Skeletal muscle cell (primary cell): ENCODE results near the gene ZAR1.
A peak's percentile ranks its signal among the peaks of the same experiment; 100 is the strongest.
"Not testable (repeated sequence)": the region's sequence is repeated elsewhere in the genome, so short reads cannot be mapped to it uniquely, and the experiment has no call there.

Source experiments
- DNase-seq: peaks from one replicate; pipeline ENCODE4 v3.0.0-alpha.2; 2010; ENCODE audit warnings: low read depth
- H3K4me3 ChIP-seq: 2 replicates; pipeline ENCODE4 v1.5.1; 2011; ENCODE audit warnings: low read depth, mild to moderate bottlenecking, control low read depth, low read length, moderate library complexity

Gene ZAR1, protein sequence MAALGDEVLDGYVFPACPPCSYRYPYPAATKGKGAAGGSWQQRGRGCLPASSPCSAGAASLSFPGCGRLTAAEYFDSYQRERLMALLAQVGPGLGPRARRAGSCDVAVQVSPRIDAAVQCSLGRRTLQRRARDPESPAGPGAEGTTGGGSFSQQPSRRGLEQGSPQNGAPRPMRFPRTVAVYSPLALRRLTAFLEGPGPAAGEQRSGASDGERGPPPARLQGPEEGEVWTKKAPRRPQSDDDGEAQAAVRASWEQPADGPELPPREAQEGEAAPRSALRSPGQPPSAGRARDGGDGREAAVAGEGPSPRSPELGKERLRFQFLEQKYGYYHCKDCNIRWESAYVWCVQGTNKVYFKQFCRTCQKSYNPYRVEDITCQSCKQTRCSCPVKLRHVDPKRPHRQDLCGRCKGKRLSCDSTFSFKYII

DNA sequence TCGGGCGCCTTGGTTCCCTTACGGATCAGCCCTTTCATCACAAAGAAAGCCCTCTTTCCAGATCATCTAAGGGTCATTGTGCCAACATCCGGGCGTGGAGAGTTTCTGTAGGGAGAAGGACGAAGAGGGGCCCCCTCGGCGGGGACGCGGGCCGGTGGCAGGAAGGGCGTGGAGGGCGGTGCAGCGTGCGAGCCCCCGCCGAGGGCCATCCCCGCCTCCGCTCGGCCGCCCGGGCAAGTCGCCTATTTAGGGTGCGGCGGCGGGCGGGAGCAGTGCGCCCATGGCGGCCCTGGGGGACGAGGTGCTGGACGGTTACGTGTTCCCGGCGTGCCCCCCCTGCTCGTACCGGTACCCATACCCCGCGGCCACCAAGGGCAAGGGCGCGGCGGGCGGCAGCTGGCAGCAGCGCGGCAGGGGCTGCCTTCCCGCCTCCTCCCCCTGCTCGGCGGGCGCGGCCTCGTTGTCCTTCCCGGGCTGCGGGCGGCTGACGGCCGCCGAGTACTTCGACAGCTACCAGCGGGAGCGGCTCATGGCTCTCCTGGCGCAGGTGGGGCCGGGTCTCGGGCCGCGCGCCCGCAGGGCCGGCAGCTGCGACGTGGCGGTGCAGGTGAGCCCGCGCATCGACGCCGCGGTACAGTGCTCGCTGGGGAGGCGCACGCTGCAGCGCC, at the start of gene ZAR1:
Gene ZAR1, plus strand, starts transcription at position 241 of the 668 bp plus-strand sequence. Its CDS starts 40 bp downstream, at position 281.
- peak within 1 kb of the TSS; percentile 25 for H3K4me3 ChIP-seq
- no peak for DNase-seq

DNA sequence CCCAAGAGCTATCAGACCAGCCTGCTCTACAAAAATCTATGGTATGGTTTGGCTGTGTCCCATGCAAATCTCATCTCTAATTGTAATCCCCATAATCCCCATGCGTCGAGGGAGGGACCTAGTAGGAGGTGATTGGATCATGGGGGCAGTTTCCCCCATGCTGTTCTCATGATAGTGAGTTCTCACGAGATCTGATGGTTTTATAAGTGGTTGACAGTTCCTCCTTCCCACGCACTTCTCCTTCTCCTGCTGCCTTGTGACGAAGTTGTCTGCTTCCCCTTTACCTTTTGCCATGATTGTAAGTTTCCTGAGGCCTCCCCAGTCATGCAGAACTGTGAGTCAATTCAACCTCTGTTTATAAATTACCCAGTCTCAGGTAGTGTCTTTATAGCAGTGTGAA, 49.1 kb upstream of the ZAR1 start:
- DNase-seq, H3K4me3 ChIP-seq: not testable (repeated sequence)

DNA sequence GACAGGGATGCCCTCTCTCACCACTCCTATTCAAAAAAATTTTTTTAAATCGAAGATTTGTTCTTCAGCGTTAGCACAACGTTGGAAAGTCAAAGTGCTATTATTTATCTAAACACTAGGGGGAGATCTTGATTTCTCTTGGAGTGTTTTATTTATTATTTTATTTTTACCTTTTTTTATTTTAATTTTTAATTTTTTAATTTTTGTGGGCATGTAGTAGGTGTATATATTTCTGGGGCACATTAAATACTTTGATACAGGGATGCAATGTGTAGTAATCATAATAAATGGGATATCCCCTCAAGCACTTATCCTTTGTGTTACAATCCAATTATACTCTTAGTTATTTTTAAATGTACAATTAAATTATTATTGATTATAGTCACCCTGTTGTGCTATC, 44.3 kb upstream of the ZAR1 start:
- DNase-seq = no peak
- H3K4me3 ChIP-seq = no peak overlapping the region

DNA sequence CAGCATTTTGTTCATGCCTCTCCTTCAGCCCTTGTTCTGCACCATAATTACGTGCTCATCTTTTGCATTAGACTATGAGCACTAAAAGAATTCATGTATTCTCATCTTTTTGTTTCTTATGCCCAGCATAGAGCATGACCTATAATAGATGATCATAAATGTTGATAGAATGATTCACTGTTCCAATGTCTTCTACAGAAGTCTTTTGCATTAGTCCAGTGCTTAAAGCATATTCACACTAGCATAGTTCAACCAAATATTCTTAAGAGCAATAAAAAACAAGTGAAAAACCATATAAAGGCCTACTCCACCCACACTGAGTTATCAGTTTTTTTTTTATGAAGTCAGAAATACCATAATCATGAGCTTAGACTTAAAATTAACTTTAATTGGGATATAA, 43.4 kb upstream of the ZAR1 start:
- no peak overlapping the region for H3K4me3 ChIP-seq
- DNase-seq = no peak

DNA sequence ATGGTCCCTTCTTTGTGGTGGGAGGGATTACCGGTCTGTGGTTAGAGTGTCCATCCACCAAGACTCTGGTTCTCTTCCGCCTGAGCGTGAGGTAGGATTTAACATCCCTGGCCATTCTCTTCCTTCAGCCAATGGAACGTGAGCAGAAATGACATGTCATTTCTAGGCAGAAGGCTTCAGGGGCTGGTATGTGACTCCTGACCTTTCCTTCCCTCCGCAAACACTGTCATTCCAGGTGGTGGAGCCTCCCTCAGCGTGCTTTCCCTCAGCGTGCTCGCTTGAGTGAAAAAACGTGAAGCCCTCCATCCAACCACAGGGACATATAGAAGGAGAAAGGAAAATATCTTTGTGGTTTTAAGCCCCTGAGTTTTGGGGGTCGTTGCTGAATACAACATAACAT, 40.9 kb upstream of the ZAR1 start:
- no peak overlapping the region for H3K4me3 ChIP-seq
- DNase-seq = no peak

DNA sequence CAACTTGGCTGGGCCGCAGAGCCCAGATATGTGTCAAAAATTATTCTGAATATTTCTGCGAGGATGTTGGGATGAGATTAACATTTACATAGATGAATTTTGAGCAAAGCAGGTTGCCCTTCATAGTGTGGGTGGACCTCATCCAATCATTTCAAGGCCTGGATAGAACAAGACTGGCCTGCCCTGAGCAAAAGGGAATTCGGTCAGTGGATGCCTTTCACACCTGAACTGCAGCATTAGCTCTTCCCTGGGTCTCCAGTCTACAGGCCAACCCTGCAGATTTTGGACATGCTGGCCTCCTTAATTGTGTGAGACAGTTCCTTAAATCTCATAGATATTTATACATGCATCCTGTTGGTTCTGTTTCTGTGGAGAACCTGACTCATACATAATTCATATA, 39.3 kb upstream of the ZAR1 start:
- no peak overlapping the region for H3K4me3 ChIP-seq
- DNase-seq = no peak

DNA sequence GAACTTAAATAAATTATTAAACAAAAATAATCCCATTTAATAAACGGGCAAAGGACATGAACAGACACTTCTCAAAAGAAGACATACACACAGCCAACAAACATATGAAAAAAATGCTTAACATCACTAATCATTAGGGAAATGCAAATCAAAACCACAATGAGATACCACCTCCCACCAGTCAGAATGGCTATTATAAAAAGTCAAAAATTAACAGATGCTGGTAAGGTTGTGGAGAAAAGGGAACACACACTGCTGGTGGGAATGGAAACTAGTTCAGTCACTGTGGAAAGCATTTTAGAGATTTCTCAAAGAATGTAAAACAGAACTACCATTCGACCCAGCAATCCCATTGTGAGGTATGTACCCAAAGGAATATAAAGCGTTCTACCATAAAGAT, 38.4 kb upstream of the ZAR1 start:
- not testable (repeated sequence) for DNase-seq

DNA sequence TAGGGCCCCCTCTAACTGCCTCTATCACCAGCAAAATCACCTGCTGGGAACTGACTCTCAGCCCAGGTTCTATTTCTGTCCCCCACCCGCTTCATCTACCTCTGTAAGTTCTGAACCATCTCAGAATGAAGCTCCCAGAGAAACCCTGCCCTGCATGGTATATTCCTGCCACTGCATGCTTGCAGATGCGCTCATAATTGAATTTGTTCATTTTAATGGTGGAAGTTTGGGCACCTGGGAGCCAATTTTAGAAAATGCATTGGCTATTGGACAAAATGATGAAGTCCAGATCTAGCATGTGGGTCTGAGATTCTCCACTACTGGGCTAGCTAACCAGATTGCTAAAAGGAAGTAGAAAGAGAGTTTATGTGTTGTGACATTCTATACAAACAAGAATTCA, 35.5 kb upstream of the ZAR1 start:
- H3K4me3 ChIP-seq = no peak overlapping the region

More for the DNA sequence above, 38.4 kb upstream of the ZAR1 start:
- H3K4me3 ChIP-seq = not testable (repeated sequence)

DNA sequence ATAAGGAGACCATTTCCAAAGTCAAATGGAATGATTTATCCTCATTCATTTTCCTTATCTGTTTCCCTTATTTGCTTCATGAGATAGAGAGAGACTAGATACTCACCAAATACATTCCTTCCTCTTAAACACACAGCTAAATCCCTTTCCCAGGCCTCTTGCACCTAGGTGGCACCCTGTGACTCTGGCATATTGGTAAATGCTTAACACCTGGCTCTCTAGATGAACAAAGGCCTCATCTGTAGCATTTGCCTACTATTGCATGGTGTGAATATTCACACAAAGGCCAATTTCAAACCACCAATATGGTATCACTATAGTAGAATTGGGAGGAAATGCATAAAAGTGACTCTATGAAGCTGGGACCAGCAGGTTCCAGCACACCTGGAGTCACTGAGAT, 29.1 kb upstream of the ZAR1 start:
- DNase-seq = no peak
- no peak overlapping the region for H3K4me3 ChIP-seq

More for the DNA sequence above, 35.5 kb upstream of the ZAR1 start:
- DNase-seq = no peak

DNA sequence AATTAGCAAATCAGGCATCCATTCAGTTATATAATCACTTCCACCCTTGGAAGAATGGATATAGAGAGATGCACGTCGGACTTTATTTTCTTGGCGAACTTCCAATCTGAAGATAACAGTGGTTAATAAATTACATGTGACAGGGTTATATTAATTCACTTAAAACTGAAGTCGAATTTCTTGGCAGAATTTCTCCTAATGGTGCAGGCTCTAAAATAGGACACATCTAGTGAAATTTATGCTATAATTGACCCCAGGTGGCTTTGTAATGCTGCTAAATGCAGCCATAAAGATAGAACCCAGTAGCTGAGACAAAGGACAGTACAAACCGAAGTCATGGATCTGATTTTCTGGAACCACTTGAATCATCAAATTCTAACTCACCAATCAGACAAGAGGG, 27.7 kb upstream of the ZAR1 start:
- H3K4me3 ChIP-seq = no peak overlapping the region
- no peak for DNase-seq

DNA sequence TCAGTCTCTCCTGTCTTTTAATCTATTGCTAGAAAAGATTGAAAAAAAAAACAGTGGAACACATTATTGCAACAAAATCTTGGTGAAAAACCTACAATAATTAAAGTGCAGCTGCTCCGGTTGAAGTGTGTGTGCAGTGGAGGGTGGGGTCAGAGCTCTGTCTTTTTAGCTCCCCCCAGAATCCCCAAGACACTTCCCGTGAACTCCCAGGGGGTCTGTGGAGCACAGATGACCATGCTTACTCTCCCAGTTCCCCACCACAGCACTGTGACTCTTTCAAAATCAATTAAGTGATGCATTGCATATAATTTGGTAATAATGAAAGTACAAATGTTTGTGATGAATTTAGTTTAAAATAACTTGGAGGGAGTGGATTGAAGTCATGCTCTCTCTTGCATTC, 22.6 kb upstream of the ZAR1 start:
- DNase-seq = no peak
- H3K4me3 ChIP-seq = no peak overlapping the region

DNA sequence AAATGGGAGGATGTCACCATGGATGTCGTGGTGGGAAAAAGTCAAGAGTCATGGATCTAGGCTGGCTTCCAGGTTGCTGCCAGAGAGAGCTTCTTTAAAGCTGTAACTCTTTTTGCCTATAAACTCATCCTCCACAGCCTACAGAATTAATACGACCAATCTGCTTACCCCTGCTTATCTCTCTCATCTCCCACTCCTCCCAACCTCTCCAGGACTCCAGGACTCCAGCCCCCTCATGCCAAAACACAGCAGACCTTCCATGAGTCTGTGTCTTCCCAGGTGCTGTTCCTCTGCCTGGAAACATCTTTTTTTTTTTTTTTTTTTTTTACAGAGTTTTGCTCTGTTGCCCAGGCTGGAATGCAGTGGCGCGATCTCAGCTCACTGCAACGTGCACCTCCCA, 22.2 kb upstream of the ZAR1 start:
- DNase-seq = no peak
- no peak overlapping the region for H3K4me3 ChIP-seq

DNA sequence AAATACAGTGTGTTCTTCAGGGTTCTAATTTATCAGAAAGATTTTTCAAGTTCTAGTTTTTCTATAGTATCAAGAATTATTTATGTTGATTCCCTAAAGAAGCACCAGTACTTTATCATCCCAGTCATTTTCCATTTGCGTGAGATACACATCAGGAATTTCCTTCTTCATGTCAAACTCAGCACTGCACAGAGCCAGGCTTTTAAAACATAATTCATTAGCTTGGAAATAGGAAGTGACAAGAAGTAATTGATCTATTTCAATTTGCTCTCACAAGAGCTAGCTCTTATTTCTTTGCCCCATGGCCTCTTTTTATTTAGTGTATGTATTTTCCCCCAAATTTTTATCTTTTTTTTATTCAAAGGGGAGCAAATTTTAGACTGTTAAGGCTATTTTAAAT, 19.9 kb upstream of the ZAR1 start:
- DNase-seq = no peak

DNA sequence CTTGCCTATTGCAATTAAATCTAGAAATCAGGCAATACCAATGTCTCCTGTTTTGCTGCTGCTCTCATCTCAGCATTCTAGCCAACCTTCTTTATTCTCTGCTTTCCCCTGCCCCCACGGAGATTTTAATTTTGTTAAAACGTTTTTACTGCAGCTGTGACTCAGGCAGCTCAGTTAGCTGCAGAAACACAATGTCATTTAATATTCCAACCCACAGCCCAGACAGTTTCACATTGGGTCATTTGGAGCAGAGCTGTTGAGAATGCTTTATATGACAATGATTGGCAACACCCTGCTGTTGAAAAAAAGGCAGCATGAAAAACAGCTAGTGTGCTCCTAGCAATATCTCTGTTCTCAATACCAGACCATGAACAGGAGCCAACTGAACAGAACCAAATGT, 19.5 kb upstream of the ZAR1 start:
- H3K4me3 ChIP-seq = no peak overlapping the region
- no peak for DNase-seq

More for the DNA sequence above, 19.9 kb upstream of the ZAR1 start:
- H3K4me3 ChIP-seq = no peak overlapping the region

DNA sequence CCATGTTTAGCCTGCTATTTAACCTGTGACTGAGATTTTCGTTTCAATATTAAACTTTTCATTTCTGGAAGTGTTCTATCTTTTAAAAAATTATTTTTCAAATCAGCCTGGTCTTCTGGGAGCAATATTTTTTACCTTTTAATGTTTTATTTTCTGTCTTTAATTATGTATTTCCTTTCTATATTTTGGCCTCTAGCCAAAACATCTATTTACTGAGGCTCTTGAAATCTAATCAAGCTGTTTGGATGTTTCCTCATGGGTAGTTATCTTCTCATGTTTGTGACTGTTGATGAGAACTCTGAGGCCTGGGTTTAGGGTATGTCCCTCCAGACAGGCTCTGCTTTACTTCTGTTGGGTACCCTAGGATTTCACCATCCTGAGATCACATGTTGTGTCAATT, 17.3 kb upstream of the ZAR1 start:
- DNase-seq = no peak
- H3K4me3 ChIP-seq = no peak overlapping the region

DNA sequence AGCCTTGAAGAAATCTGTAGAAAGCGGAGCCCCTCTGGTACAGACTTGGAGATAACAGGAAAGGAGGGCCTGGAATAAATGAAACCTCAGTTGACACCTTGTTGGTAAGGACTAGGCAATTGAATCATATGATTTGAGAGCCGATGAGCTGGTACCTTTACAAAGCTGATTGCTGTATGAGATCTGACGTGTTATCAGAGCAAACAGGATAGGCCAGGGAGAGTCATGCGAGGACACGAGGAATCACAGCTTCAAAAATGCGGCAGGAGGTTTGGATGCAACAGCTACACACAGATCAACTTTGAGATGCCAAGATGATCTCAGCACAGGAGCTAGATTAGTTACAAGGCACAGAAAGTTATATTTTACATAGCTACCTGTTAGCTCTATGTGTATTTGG, 14.3 kb upstream of the ZAR1 start:
- DNase-seq = no peak

DNA sequence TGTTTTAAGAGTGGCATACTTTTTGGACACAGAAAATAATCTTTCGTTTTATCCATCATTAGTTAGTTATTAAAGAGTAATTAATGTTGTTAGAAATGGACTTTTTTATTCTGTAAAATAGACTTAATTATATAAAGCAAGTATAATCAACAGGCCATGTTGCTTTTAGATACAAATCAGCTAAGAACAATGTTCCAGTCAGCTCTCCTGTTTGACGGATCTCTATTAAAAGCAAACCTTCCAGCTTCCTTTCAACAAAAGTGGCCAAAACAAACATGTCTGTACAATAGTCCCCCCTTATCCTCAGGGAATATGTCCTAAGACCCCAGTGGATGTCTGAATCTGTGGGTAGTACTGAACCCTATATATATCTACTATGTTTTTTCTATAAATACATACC, 11.8 kb upstream of the ZAR1 start:
- no peak overlapping the region for H3K4me3 ChIP-seq
- no peak for DNase-seq

More for the DNA sequence above, 14.3 kb upstream of the ZAR1 start:
- H3K4me3 ChIP-seq = no peak overlapping the region

DNA sequence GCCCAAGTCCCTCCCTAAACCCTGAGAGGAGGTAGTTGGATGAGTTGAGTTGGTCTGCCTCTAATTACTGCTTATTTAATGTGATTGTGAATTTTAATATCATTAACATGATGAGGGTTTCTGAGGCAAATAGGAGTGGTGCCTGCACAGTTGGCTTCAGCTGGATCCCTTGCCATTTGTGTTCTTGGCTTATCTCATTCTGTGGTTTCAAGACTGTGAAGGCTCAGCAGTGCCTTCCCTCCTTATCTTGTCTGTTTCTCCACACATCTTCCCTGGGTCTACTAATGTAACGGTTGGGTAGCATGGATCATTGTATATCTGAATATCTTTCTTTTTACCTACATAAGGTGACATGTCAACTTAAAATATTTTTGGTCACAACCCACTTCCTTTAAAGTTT, 8.5 kb upstream of the ZAR1 start:
- DNase-seq = no peak
- H3K4me3 ChIP-seq = no peak overlapping the region

DNA sequence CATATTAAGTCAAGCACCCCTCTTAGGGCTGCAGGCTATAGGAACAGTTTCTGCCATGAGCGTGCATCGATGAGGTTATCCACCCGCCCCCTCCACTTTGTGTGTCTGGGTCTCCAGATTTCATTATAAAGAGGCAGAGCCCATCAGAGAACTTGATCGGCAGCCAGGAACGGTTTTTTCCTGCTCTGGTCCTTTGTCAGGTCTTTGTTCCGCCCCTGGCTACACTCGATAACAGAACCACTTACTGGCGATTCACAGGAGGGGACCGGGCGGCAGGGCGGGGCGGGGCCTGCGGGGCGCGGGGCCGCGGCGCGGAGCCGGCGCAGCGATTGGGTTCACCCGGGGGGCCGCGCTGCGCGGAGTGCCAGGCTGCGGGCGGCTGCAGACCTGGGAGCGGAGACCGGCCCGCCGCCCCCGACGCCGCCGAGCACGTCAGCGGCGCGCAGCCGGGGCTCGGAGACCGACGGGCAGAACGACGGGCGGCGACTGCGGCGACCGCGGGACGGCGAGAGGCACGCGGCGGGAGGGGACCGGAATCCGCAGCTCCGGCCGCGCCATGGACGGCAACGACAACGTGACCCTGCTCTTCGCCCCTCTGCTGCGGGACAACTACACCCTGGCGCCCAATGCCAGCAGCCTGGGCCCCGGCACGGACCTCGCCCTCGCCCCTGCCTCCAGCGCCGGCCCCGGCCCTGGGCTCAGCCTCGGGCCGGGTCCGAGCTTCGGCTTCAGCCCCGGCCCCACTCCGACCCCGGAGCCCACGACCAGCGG, 6.9 kb upstream of the ZAR1 start, which contains the start of gene SLC10A4:
Gene SLC10A4, plus strand, starts transcription at position 338 of the 771 bp plus-strand sequence. Its CDS starts 219 bp downstream, at position 557.
- peak within 1 kb of the TSS; percentile 23 for H3K4me3 ChIP-seq
- no peak for DNase-seq
